ENCODE data around the gene MCRS1. TPM values are rescaled to one million over a fixed set of nuclear protein-coding genes. Genes with fewer than 3 reads are reported as not detected.
"Not testable (repeated sequence)": the region's sequence is repeated elsewhere in the genome, so short reads cannot be mapped to it uniquely, and the experiment has no call there.

Gene MCRS1, protein sequence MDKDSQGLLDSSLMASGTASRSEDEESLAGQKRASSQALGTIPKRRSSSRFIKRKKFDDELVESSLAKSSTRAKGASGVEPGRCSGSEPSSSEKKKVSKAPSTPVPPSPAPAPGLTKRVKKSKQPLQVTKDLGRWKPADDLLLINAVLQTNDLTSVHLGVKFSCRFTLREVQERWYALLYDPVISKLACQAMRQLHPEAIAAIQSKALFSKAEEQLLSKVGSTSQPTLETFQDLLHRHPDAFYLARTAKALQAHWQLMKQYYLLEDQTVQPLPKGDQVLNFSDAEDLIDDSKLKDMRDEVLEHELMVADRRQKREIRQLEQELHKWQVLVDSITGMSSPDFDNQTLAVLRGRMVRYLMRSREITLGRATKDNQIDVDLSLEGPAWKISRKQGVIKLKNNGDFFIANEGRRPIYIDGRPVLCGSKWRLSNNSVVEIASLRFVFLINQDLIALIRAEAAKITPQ
- 10 to 100 TPM; 31.2 to 57.2 (median 33.1) TPM for total RNA-seq

DNA sequence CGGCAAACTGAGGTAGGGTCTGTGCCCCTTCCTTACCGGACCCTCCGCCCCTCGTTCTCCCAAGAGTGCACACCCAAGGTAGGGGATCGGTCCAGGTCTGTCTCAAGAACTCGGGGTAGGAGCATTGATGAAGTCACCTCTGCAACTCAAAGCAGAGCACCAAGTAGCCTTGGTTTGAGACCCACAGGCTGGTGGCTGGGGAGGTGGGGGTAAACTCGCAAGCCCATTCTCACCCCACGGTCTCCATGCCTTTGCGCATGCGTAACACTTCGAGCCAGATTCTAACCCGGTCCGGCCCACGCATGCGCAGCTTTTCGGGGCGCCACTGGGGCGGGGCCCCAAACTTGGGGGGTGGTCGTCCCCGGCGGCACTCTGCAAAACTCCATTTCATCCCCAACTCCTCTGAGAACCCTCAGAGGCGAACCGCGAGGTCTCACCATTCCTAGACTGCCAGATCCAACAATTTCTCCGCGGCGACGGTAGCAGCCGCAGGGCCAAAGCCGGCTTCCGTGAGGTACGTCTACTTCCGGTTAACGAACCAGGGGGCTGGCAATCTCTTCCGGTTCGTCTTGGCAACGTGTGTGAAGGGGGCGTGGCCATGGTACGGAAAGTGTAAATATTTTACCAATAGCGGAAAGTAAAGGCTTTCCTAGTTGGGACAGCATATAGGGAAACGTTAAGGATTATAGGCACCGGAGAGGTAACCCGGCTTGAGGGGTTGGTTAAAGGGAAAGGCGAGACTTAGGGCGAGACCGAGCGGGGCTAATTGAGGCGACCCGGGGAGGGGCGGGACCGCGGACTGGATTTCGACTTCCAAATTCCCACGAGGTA, at the start of gene MCRS1:
TSS of gene MCRS1 (minus strand) at position 532 of the 831 bp plus-strand sequence. CDS start 1,411 bp downstream, outside the sequence.
- TF ChIP-seq, protein P1, sequence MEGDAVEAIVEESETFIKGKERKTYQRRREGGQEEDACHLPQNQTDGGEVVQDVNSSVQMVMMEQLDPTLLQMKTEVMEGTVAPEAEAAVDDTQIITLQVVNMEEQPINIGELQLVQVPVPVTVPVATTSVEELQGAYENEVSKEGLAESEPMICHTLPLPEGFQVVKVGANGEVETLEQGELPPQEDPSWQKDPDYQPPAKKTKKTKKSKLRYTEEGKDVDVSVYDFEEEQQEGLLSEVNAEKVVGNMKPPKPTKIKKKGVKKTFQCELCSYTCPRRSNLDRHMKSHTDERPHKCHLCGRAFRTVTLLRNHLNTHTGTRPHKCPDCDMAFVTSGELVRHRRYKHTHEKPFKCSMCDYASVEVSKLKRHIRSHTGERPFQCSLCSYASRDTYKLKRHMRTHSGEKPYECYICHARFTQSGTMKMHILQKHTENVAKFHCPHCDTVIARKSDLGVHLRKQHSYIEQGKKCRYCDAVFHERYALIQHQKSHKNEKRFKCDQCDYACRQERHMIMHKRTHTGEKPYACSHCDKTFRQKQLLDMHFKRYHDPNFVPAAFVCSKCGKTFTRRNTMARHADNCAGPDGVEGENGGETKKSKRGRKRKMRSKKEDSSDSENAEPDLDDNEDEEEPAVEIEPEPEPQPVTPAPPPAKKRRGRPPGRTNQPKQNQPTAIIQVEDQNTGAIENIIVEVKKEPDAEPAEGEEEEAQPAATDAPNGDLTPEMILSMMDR (IDR thresholded peaks at IDR 0.05), result peak in 1 of 3 donors; percentile 8
- DNase-seq (ENCODE audit: low spot score), result peak; percentile 84

DNA sequence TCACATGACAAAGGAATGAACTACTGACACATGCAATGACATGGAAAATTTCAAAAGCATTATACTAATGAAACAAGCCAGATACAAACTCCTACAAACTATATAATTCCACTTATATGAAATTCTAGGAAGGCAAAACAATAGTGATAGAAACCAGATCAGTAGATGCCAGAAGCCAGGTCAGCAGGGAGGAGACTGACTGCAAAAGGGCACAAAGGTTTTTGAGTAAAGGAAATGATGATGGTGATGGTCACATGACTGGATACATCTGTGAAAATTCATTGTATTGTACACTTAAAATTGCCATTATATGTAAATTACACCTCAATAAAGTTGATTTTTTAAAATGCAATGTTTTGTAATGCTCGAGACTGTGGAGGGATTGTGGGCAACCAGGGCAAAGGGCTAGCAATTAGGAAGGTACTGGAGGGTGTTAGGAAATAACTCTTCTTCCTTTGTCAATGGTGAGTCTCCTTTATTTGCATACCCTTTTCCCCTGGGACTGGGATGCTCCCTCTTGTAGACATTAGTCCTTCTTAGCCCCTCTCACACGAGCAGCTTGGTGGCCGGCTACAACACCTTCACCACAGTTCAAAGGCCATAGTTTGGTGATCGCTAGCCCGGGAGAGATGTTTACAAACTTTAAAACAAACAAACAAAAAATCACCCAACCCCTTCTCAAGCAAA, 48.7 kb upstream of the MCRS1 start:
- ATAC-seq (ENCODE audit: low FRiP score) (no peak), DNase-seq (ENCODE audit: low spot score) (no peak)
- TF ChIP-seq, protein P1 (IDR thresholded peaks at IDR 0.05), result no peak

More for the DNA sequence above, at the start of gene MCRS1:
- peak; percentile 86 for ATAC-seq (ENCODE audit: low FRiP score)

DNA sequence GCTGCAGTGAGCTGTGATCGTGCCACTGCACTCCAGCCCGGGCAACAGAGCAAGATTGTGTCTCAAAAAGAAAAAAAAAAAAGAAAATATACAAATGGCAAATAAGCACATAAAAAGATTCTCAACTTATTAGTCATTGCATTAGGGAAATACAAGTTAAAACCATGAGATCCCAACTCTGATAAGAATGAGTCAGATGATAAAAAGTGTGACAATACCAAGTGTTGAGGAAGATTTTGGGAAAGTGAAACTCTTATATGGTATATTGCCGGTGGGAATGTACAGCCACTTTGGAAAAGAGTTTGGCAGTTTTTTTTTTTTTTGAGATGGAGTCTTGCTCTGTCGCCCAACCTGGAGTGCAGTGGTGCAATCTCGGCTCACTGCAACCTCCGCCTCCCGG, 47.8 kb upstream of the MCRS1 start:
- TF ChIP-seq, protein P1 (IDR thresholded peaks at IDR 0.05), result no peak
- no peak for ATAC-seq (ENCODE audit: low FRiP score)
- DNase-seq (ENCODE audit: low spot score), result no peak

DNA sequence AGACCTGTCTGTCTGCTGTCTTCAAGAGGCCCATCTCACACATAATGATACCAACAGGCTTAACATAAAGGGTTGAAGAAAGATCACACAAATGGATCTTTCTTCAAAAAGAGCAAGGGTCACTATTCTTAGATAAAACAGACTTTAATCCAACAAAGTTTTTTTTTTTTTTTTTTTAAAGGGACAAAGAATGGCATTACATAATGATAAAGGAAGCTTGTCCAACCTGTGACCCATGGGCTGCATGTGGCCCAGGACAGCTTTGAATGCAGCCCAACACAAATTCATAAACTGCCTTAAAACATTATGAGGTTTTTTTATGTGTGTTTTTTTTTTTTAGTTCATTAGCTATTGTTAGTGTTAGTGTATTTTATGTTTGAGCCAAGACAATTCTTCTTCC, 44.3 kb upstream of the MCRS1 start:
- TF ChIP-seq, protein P1 (IDR thresholded peaks at IDR 0.05), result no peak
- ATAC-seq (ENCODE audit: low FRiP score) (no peak), DNase-seq (ENCODE audit: low spot score) (no peak)

DNA sequence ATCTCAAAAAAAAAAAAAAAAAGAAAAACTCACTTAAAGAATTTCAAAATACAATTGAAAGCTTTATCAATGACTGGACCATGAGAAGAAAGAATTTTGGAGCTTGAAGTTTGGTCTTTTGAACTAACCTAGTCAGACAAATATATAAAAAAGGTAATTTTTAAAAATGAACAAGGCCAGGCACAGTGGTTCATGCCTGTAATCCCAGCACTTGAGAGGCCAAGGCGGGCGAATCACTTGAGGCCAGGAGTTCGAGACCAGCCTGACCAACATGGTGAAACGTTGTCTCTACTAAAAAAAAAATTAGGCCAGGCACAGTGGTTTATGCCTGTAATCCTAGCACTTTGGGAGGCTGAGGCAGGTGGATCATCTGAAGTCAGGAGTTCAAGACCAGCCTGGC, 42.8 kb upstream of the MCRS1 start:
- not testable (repeated sequence) for ATAC-seq (ENCODE audit: low FRiP score); DNase-seq (ENCODE audit: low spot score)

DNA sequence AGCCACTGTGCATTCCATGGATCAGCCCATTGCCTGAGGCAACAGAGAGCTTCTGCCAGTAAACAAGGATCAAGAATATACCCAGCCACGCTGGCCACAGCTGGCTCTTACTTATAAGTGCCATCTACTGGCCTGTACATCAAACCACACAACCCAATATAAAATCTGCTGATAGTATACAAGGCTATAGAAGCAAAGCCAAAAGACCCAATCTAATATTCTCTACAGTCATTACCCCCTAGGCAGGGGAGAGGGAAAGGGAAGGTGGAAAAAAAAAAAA, 41.9 kb upstream of the MCRS1 start:
- DNase-seq (ENCODE audit: low spot score) (no peak), ATAC-seq (ENCODE audit: low FRiP score) (no peak)
- TF ChIP-seq, protein P1 (IDR thresholded peaks at IDR 0.05), result no peak

Data from omental fat pad (tissue), 4 donors.